Stimulated activated CD8-positive, alpha-beta memory T cell treated with anti-CD3 and anti-CD28 coated beads, Interleukin-4, amount 100 ng/mL, for 1 hour (primary cell): ENCODE results near the gene LRRC3B.
"Not testable (repeated sequence)": the region's sequence is repeated elsewhere in the genome, so short reads cannot be mapped to it uniquely, and the experiment has no call there.

Source experiments
- DNase-seq, 2 donors: peaks; one replicate each; pipeline ENCODE4 v3.0.0-alpha.2; 2020; ENCODE audit warnings: low read depth in 2 of 2, low spot score in 1 of 2

Gene LRRC3B, protein sequence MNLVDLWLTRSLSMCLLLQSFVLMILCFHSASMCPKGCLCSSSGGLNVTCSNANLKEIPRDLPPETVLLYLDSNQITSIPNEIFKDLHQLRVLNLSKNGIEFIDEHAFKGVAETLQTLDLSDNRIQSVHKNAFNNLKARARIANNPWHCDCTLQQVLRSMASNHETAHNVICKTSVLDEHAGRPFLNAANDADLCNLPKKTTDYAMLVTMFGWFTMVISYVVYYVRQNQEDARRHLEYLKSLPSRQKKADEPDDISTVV

DNA sequence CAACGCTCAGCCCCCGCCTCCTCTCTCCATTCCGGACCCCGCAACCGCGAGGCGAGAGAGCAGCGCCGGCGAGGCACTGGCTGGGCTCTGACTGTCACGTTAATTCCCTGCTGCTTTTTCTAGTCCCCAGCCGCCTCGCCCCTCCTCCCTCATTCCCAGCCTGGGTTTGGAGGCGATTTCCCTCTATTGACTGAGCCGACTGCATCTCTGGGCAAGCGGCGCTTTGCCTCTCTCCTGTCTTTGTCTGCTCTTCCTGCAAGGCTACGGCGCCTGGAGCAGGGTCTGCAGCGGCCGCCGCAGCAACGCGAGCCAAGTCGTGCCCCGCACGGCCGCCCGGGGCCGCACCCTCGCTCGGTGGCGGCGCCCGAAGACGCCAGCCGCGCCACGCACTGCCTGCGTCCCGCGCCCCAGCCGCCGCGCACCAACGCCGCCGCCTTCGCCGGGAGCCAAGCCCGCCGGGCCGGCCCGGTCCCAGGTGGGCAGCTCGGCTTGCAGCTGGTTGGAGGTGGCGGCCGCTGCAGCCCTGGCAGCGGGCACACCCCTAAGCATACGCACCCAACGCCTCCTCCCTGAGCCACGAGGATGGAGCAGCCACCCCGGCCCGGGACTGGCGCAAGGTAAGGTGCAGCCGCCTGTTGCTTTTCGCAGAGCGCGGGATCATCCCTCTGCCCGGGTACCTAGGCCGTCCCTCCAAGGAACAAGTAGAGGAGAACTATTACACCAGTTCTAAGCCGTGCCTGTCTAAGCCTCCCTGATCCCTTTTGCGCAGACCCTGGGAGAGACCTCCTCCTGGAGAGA lies at the start of gene LRRC3B:
Gene LRRC3B (plus strand): TSS at position 152 of the 798 bp plus-strand sequence. CDS start 86,901 bp downstream, outside the sequence.
- DNase-seq: no peak

DNA sequence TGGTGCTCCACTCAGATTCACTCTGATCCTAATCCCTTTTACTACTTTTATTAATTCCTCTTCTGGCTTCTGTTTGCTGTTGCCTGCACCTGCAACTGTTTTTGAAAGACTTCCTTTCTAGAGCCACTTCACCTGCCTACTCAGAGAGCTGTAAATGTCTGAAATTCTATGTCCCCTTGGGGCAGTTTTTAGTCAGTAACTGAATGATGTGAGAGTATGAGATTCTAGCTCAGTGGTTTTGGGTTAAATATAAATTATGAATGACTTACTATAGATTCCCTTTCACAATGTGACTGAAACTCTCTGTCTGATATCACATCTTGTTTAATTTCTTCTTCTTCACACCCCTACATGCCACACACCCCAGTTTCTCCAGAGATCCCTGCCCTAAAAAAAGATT lies 47.8 kb upstream of the LRRC3B start:
- no peak for DNase-seq

DNA sequence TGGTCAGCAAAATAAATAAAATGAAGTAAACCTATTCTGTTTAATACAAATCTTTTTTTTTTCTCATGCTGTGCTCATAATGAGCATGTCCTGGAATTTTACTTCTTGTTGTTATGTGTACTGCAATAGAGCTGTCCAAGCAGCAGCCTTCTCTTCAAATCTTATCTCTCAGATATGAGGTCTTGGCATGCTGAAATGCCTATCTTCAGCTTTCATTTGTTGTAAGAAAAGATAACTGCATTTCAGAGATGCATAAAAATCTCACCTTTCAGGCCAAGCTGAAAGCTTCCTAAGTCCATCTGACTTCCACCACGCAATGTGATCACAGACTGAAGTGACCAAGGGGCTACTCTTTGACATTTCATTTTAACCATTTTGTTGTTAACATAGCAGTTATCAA lies 43.5 kb upstream of the LRRC3B start:
- no peak for DNase-seq

DNA sequence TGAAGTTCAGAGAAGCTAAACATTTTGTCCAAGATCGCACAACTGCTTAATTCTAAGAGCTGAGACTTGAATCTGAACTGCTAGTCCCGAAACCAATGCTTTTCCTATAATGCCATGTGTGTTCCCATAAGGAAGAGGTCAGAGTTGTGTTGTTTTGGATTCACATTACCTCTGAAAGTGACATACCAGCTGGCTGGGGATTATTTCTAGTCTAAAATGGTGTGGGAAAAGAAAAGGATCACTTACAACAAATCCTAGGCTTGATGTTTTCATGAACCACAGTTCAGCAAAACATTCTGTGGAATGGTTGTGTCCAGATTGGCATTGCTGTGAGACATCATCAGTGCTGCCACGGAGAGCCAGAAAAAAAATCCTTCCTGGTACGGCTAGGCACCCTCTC lies 35.0 kb upstream of the LRRC3B start:
- DNase-seq: no peak

DNA sequence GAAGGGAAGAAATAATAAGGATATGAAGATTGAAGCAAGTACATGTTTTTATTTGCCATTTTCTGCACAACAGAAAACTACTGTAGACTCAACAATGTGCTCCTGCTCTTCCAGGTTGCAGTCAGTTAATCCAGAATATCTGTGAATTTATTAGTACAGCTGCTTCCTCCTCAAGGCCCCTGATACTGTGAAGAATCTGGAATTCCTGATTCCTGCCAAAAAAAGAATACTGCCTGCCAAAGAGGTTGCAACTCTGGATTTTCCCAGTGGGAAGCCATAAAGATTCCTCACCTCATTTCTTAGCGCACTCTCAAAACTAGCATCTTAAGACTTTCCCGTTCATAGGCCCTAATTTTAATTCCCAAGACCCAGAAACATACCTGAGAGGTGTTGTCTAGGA lies 33.6 kb upstream of the LRRC3B start:
- DNase-seq: no peak

DNA sequence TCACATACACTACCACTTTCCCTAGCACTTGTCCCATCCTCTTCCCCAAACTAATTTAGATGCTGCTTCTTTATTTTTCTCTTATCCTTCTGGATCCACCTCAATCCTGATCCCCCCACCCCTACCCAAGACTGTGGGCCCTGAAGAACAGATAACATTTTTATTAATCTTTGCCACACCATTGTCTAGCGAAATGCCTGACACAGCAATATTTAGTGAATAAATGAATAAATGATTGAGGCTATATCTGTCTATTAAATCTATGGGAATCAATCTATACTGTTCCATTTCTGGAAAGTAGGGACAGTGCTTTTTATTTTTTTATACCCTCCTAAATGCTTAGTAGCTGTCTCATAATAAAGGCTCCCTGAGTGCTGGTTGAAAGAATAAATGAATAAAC lies 32.9 kb upstream of the LRRC3B start:
- no peak for DNase-seq

DNA sequence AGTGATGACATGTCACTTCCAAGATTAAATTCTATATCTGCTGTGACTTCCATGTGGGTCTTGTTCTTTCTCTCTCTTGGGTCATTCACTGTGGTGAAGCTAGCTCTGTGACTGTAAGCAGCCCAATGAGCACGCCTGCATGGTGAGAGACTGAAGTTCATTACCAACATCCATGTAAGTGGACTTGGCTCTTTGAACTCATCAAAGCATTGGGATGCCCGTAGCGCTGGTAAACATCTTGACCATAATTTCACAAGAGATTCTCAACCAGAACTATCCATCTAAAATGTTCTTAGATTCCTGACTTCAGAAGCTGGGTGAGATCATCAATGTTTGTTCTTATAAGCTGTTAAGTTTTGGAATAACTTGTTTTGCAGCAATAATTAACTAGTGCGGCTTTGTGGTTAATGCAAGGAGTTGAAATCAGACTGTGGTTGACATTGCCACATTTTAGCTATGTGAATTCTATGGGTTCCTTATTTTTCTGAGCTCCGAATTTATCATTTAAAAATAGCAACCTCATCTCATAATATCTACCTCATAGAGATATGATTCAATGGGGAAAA lies 31.6 kb upstream of the LRRC3B start:
- no peak for DNase-seq

DNA sequence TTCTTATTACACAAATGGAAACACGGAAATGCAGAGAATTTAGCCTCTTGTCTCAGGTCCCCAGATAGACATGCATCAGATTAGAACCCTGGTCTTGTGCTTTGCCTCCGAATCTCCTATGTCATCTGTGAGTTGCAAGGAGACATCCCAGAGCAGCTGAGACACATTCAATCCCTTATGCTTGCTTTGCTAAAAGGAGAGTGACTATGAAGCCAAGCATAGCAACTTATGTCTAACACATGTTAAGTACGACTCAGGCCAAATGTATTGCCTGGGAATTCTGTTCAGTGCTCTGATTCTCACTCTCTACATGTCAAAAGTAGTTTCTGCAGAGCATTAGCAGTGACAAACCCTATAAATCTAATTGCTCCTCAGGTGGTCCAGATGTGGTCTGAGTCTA lies 30.6 kb upstream of the LRRC3B start:
- no peak for DNase-seq

DNA sequence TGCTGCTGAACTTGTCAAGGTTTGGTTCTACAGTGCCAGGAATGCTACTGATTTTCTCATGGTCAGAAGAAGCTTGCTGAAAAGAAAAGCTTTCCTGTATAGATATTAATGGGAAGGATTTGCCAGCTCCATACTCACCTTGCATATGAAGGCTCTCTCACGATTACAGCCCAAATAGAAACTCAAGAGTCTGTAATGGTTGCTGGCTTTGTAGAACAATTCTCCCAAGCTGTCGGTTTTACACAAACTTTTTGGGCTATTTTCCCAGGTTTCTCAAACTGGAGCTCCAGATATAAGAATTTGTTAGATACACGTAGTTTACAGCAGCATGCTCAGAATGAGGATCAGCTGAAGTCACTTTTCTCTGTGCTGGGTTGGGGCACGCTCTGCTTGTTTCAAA lies 30.1 kb upstream of the LRRC3B start:
- DNase-seq: no peak

DNA sequence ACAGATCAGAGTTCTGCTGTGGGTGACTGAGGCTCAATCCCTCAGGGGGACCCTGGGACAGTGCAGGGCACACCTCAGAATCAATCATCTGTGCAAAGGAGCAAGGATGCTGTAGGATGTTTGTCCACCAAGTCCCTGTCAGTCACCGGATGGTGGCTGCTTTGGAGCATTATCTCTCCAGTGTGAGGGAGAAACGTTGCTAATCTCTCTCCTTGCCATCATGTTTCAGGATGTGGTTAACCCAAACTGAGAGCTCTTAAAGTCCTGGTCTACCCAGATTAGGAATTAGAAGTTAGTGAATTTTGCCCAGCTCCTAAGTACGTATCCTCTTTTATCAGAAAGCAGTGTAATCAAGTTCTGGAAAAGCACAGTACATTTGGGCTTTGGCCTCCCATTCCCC lies 26.2 kb upstream of the LRRC3B start:
- DNase-seq: no peak

DNA sequence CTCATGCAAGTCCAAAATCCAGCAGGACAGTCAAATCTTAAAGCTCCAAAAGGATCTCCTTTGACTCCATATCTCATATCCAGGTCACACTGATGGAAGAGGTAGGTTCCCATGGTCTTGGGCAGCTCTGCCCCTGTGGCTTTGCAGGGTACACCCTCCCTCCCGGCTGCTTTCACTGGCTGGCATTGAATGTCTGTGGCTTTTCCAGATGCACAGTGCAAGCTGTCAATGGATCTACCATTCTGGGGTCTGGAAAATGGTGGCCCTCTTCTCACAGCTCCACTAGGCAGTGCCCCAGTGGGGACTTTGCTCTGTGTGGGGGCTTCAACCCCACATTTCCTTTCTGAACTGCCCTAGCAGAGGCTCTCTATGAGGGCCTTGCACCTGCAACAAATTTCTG lies 19.3 kb upstream of the LRRC3B start:
- DNase-seq: not testable (repeated sequence)

DNA sequence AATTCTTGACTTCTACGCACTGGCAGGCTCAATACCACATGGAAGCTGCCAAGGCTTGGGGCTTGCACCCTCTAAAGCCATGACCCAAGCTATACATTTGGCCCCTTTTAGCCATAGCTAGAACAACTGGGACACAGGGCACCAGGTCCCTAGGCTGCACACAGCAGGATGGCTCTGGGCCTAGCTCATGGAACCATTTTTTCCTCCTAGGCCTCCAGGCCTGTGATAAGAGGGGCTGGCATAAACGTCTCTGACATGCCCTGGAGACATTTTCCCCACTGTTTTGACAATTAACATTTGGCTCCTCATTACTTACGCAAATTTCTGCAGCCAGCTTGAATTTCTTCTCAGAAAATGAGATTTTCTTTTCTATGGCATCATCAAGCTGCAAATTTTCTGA lies 18.8 kb upstream of the LRRC3B start:
- not testable (repeated sequence) for DNase-seq

DNA sequence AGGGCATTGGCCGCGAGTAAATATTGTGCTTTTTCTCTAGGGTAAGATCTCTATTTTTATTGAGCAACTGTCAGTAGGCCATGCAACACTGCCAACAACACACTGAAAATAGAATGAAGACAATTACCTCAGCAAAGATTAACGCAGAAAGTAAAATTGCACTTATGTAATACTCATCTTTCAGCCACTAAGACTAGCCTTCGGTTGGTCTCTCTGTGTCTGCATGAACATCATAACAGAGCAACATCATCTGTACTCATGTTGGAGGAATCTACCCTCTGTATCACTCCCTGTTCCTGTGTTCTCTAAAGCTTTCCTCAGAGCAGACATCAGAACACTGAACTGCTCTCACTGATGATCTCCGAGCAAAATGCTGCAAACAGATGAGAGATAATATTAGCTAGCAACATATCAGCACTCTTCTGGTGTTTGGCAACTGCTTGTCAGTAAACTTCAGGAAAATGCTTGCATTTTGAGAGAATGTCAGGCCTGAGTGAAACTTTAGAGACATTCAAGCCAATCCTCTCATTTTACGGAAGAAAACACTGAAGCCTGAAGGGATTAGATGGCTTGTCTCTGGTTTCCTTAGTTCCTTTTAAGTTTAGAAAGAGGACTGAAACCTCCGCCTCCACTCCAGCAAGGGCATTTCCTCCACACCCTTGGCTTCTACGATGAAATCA lies 8.4 kb upstream of the LRRC3B start:
- no peak for DNase-seq

DNA sequence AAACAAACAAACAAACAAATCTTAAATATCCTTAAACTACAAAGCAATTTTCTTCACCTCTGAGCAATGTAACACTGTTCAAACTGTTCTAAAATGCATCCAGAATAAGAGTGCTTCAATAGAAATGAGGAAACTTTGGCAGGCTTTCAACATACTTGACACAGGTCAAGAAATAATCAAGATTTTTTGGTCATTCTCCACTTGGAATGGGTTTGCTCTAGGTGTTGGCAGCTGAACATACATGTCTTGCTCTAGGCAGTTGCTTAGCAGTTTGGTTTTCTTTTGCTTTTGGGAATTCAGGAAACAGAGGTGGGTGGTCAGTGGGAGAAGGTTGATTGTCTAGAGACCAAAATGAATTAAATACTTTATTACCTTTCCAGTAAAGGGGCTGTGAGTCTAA lies 1.4 kb upstream of the LRRC3B start:
- DNase-seq: no peak

DNA sequence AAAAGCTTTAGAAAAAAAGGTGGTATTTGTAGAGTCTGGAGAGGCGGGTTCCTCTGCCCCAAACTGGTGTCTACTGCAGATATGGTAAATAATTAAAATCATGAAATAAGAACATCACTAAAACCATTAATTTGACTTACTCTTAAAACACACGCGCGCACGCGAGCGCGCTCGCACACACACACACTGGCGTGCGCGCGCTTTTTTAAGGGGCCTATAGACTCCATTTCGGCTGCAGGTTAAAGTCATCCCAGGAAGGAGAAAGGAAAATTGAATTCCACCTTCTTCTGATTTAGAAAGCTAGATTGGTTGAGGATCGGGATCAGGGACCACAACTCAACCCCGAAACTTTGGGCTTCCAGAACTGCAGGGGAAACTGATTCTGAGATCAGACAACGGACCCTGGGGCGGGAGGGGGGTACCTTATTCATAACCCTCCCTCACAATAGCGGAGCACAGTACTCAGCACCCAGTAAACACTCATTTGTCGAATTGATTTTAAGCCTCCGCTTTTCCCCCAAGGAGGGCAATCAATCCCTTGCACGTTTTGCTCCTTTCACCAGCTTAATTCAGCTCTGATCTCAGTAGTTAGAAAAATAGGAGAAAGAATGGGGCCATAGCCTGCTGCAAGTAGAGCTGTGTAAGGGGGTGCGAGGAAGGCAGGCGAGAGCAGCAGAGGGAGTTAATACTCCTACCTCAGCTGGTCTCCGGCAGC lies 509 bp upstream of the LRRC3B start:
- DNase-seq: no peak

DNA sequence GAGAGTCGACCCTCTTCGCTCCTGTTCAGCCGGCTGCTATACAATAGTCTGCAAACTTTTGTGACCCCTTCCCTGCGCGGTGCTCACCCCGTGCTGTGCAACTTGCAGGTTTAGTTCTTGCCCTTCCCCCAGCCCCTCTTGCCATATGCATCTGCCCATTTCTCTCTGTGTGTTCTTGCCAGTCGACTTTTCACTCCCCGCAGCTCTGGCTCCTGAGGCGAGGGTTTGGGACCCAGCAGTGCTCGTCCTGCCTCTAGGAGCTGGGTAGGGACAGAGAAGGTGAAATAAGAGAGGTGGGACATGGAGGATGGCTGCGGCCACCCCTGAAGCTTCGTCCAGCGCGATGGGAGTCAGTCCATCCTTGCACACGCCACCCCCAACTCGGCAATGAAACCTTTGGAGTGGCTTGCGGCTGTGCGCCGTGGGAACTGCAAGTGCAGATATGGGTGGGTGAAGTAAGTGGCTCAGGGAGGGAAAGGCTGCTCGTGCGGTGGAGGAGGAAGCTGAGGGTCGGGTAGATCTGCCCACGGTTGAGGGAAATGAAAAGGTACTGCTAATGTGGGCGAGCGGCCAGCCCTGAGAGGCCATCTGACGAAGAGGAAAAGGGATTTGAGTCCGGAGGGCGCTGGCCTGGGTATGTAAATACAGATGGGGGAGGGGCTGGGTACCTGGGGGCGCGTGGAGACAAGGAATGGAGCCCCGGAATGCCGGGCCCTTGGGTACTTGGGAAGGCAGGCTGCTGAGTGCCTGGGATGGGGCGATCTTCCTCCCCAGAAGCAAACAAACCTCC lies 1.0 kb downstream of the LRRC3B start:
- DNase-seq: no peak

DNA sequence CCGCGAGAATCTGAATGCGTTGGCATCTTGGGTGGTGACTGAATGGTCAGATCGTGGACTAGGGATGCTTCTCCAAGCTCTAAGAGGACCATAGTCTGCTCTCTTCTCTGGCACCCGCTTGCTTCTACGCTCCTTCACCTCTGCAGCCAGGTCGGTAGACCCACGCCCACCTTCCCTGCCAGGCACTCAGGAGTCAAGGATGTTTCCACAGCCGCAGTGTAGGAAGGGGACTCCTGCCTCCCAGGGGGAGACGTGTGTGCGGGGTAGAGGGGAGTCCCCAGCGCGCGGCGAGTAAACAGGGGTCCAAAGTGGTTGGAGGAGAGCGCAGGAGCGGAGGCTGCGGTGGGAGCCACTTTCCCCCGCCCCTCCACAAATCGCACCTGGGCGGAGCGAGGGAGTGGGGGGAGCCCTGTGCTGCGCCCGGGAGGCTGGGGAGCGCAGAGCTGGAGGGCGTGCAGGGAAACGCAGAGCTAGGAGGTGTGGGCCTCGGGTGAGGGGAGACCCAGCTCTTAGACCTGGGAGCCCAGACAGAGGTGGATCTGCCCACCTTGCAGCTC lies 1.7 kb downstream of the LRRC3B start:
- no peak for DNase-seq

DNA sequence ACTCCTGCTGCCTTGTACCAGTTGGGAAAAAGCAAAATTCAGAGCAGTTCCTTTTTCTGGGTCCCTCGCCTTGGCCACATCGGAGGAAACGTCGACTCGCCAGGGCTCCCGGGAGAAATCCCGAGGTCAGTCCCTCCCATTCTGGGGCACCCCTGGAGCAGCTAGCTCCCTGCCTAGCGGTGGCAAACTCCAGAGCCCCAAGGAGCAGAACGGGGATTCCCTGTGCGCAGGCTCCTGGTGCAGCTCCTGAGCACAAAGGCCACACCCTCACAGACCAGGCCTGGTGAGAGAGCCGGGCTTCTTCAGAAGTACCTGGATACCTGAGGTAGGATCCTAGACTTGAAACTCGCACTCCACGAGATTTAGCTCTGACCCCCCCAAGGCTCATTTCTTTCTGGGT lies 2.6 kb downstream of the LRRC3B start:
- DNase-seq: no peak

DNA sequence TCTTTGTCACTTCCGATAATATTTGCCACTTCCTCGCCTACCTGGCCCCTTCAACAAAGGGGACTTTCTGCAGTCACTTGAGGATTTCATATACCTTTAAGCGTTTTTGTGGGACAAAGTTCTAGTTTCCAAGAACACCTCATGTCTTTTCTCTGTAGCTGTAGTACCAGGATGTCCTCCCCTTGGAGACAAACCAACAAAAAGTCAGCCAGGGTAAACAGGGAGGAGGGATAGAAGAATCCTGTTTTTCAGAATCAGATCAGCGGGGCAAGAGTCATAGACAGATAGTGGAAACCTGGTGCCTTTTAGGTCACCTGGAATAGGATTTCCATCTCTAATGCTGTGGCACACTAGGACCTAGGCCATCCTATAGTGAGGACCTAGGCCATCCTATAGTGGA lies 4.5 kb downstream of the LRRC3B start:
- no peak for DNase-seq

DNA sequence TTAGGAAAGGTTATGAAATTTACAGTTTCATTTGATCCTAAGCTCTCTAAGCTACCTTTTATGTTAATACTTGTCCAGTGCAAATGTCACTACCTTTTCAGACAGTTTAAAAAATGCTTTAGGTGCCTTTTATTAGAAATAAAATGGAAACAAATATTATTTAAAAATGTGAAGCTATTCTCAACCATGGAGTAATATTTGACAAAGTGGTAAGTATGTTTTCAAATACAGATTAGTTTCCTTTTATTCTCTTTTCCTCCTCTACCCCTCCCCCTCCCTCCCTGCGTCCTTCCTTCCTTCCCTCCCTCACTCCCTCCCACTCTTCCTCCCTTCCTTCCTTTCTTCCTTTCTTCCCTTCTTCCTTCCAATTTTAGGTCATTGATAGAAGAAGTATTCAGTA lies 6.3 kb downstream of the LRRC3B start:
- DNase-seq: no peak
